D341Med (cell line): ENCODE results near the gene RAB8B.

Source experiments
- DNase-seq: peaks from one replicate; pipeline ENCODE4 v3.0.0; 2012; ENCODE audit warnings: low spot score

The RAB8B gene

GRCh38 chr15:63185206-63185605 is 4.2 kb upstream of the RAB8B start:
- DNase-seq = no peak

- no peak for DNase-seq
Observed at GRCh38 chr15:63186065-63186464, 3.3 kb upstream of the RAB8B start.

GRCh38 chr15:63187589-63188226 is 1.7 kb upstream of the RAB8B start:
- no peak for DNase-seq

GRCh38 chr15:63188247-63188925 is 1.0 kb upstream of the RAB8B start:
- no peak for DNase-seq

GRCh38 chr15:63189941-63190768 is 749 bp downstream of the RAB8B start:
- DNase-seq = no peak

GRCh38 chr15:63190769-63191649 is 1.6 kb downstream of the RAB8B start:
- no peak for DNase-seq

GRCh38 chr15:63191895-63192618 is 2.7 kb downstream of the RAB8B start:
- no peak for DNase-seq

- no peak for DNase-seq
Observed at GRCh38 chr15:63192619-63193206, 3.3 kb downstream of the RAB8B start.

- DNase-seq = no peak
Observed at GRCh38 chr15:63194302-63194701, 4.9 kb downstream of the RAB8B start.

GRCh38 chr15:63194880-63195568 is 5.6 kb downstream of the RAB8B start:
- DNase-seq = no peak

GRCh38 chr15:63195569-63196015 is 6.2 kb downstream of the RAB8B start:
- DNase-seq = no peak

- no peak for DNase-seq
Observed at GRCh38 chr15:63196842-63197241, 7.4 kb downstream of the RAB8B start.

- no peak for DNase-seq
Observed at GRCh38 chr15:63197626-63198025, 8.2 kb downstream of the RAB8B start.

- no peak for DNase-seq
Observed at GRCh38 chr15:63198371-63199250, 9.2 kb downstream of the RAB8B start.

GRCh38 chr15:63200464-63201249 is 11.3 kb downstream of the RAB8B start:
- DNase-seq = no peak

- no peak for DNase-seq
Observed at GRCh38 chr15:63202861-63203260, 13.5 kb downstream of the RAB8B start.

GRCh38 chr15:63203451-63204090 is 14.2 kb downstream of the RAB8B start:
- DNase-seq = no peak

- DNase-seq = no peak
Observed at GRCh38 chr15:63206079-63206478, 16.7 kb downstream of the RAB8B start.
